Stimulated activated CD4-positive, alpha-beta T cell treated with anti-CD3 and anti-CD28 coated beads, Interleukin-2, amount 100 ng/mL, for 24 hours (primary cell): ENCODE measurements around the gene RNASEH2C.

Source experiments
- DNase-seq, 2 donors: peaks; one replicate each; pipeline ENCODE4 v3.0.0-alpha.2; 2020

The RNASEH2C gene

GRCh38 chr11:65680192-65680743, 40.3 kb downstream of the RNASEH2C start:
- DNase-seq: no peak

GRCh38 chr11:65672982-65673381, 47.6 kb downstream of the RNASEH2C start:
- no peak for DNase-seq

- no peak for DNase-seq
Measured at GRCh38 chr11:65672180-65672860, 48.3 kb downstream of the RNASEH2C start.
